K562 (cell line): ENCODE data around the gene RAB31. TPM values are rescaled to one million over a fixed set of nuclear protein-coding genes. Genes with fewer than 3 reads are reported as not detected.

Experiments
- ATF7 ChIP-seq: fragments of 450-650 bp; IDR thresholded peaks from 2 replicates; pipeline ENCODE4 v1.7.1; 2014; ENCODE audit warnings: mild to moderate bottlenecking, moderate library complexity
- BRD9 ChIP-seq: fragments of 450-650 bp; IDR thresholded peaks from 2 replicates; pipeline ENCODE4 v1.6.1; 2018; ENCODE audit warnings: low read depth; ENCODE audit not compliant: partially characterized antibody
- ERF ChIP-seq: fragments of 450-650 bp; formaldehyde crosslinking; IDR thresholded peaks from 2 replicates; pipeline ENCODE4 v1.4.0; 2020; ENCODE audit warnings: mild to moderate bottlenecking, mixed read lengths
- FOSL1 ChIP-seq: fragments of 200-800 bp; sonication (Bioruptor generic); conservative IDR thresholded peaks from 2 replicates; pipeline ENCODE4 v1.6.1; 2016; ENCODE audit warnings: missing genetic modification characterization, missing compliant biosample characterization
- JUN ChIP-seq, 2 experiments: sonication (generic) in 1 of 2; formaldehyde crosslinking in 1 of 2; IDR thresholded peaks; 2 replicates each; pipeline versions ENCODE4 v1.6.1 to v1.8.0; 2012 to 2022; ENCODE audit warnings: borderline replicate concordance in 2 of 2, mild to moderate bottlenecking in 2 of 2, improper control_type of control experiment in 1 of 2, low read depth in 1 of 2, low read length in 1 of 2, missing genetic modification reagents in 1 of 2
- RAD21 ChIP-seq, 2 experiments: fragments of 250-450 bp in 1 of 2; fragments of 450-650 bp in 1 of 2; sonication (Bioruptor Pico) in 1 of 2; formaldehyde crosslinking in 1 of 2; IDR thresholded peaks in 1 of 2; conservative IDR thresholded peaks in 1 of 2; 2 replicates each; pipeline versions ENCODE4 v1.4.0 to v1.8.0; 2020 to 2022; ENCODE audit warnings: mild to moderate bottlenecking in 2 of 2, moderate library complexity in 1 of 2
- RBBP5 ChIP-seq: fragments of 200-600 bp; sonication (generic); IDR thresholded peaks from 2 replicates; pipeline ENCODE4 v1.6.1; 2012; ENCODE audit warnings: borderline replicate concordance, mild to moderate bottlenecking, low read length, control low read depth, inconsistent platforms; ENCODE audit not compliant: insufficient read depth, poor library complexity, severe bottlenecking
- TBL1XR1 ChIP-seq, 2 experiments: IDR thresholded peaks; 2 replicates each; pipeline ENCODE4 v1.6.1; 2012; ENCODE audit warnings: improper control_type of control experiment in 2 of 2, low read length in 2 of 2, mild to moderate bottlenecking in 1 of 2
- ZNF408 ChIP-seq: fragments of 250-450 bp; sonication (Bioruptor Pico); IDR thresholded peaks from 2 replicates; pipeline ENCODE4 v1.4.0; 2020; ENCODE audit warnings: low read depth, mild to moderate bottlenecking, moderate library complexity
- polyA plus RNA-seq, 8 experiments: library from polyadenylated mRNA; depleted of rRNA in 4 of 8; stranded (reverse) in 5 of 8; unstranded in 3 of 8; fragments of >200 nt; fragmentation: Nextera tagmentation in 2 of 8; fragmentation: Illumina TruSeq in 1 of 8; extraction: Ambion mirVana in 2 of 8; extraction: Trizol in 1 of 8; gene quantifications; 2 replicates each; pipeline versions ENCODE4 v1.2.1 to v1.2.3, GENCODE V29; 2011 to 2014; ENCODE audit warnings: inconsistent platforms in 1 of 8, missing spikeins in 1 of 8
- total RNA-seq, 7 experiments: library from RNA; depleted of rRNA in 6 of 7; stranded (reverse); fragments of >200 nt in 6 of 7; fragmentation: Illumina TruSeq in 2 of 7; extraction: Trizol in 2 of 7; gene quantifications; 2 replicates each; pipeline versions ENCODE4 v1.2.1 to v1.2.3, GENCODE V29; 2011 to 2021; ENCODE audit warnings: low replicate concordance in 1 of 7
- TF ChIP-seq, protein P1 (sequence below): sonication (generic); formaldehyde crosslinking; IDR thresholded peaks from 2 replicates; pipeline ENCODE4 v1.8.0; 2022; ENCODE audit warnings: missing genetic modification reagents, mild to moderate bottlenecking, moderate library complexity, borderline replicate concordance
- TF ChIP-seq, protein P2 (sequence below): sonication (generic); formaldehyde crosslinking; IDR thresholded peaks from 2 replicates; pipeline ENCODE4 v1.8.0; 2022; ENCODE audit warnings: mild to moderate bottlenecking, missing genetic modification reagents, borderline replicate concordance

RAB31 gene
- total and polyA plus RNA-seq, 9 of the 15 experiments (the other 6 are each of a cell fraction or from before 2014, with no cell fraction given): 20.7 to 70.4 (median 41.3) TPM

DNA sequence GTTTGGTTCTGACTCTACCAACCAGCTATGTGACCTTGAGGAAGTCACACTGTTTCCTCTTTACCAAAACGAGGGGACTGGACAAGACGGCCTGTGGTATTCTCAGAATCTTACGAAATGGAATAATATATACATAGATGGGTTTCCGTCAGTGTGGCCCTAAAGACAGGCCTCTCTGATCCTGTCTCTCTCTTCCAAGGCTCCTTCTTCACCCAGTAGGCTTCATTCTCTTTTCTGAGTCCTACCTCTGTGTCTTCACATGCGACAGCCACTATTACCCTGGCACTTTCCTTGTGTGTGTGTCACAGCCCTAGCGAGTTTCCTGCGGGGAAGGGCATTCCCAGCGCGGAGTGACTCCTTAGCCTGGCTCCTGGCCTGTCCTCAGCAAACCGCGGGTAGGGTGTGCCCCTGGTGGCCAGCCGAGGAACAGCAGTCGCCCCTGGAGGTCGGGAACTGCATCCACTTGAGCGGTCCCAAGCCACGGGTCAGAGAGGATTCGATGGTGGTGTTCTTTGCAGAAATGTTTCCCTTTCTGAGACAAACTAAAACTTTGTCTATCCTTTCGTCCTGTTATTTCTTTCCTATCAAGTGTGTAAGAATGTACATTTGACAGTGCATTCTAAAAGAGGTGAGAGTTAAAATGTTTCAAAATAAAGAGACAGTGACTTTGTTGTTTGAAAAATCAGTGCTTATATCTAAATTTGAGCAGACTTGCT is 63.3 kb downstream of the RAB31 start (continued):
- TF ChIP-seq JUN (IDR thresholded peaks at IDR 0.05; ENCODE audit: borderline replicate concordance, low read depth, low read length): 0 out of 2 replicates have a peak, but pooled peaks have one; percentile 7
- no peak for TF ChIP-seq JUN (CRISPR knock-in tag; IDR thresholded peaks at IDR 0.05; ENCODE audit: borderline replicate concordance)
- TF ChIP-seq, protein P1, sequence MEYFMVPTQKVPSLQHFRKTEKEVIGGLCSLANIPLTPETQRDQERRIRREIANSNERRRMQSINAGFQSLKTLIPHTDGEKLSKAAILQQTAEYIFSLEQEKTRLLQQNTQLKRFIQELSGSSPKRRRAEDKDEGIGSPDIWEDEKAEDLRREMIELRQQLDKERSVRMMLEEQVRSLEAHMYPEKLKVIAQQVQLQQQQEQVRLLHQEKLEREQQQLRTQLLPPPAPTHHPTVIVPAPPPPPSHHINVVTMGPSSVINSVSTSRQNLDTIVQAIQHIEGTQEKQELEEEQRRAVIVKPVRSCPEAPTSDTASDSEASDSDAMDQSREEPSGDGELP (CRISPR knock-in tag): peak; percentile 64; the same call in 1 of the 2 replicates
- peak; percentile 34; the same call in 1 of the 2 replicates for TF ChIP-seq ATF7
- TF ChIP-seq TBL1XR1 (IDR thresholded peaks at IDR 0.05; ENCODE audit: low read length in 2 of 2): 0 out of 4 replicates have a peak, but pooled peaks have one; percentile 58 to 63
- TF ChIP-seq ZNF408 (CRISPR knock-in tag): no peak
- TF ChIP-seq ERF (CRISPR knock-in tag): 0 out of 2 replicates have a peak, but pooled peaks have one; percentile 75
- TF ChIP-seq BRD9: peak; percentile 34
- TF ChIP-seq, protein P2, sequence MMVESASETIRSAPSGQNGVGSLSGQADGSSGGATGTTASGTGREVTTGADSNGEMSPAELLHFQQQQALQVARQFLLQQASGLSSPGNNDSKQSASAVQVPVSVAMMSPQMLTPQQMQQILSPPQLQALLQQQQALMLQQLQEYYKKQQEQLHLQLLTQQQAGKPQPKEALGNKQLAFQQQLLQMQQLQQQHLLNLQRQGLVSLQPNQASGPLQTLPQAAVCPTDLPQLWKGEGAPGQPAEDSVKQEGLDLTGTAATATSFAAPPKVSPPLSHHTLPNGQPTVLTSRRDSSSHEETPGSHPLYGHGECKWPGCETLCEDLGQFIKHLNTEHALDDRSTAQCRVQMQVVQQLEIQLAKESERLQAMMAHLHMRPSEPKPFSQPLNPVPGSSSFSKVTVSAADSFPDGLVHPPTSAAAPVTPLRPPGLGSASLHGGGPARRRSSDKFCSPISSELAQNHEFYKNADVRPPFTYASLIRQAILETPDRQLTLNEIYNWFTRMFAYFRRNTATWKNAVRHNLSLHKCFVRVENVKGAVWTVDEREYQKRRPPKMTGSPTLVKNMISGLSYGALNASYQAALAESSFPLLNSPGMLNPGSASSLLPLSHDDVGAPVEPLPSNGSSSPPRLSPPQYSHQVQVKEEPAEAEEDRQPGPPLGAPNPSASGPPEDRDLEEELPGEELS (CRISPR knock-in tag): no peak
- peak; percentile 35; the same call in 1 of the 2 replicates for TF ChIP-seq FOSL1 (tag)
- no peak for TF ChIP-seq RBBP5
- TF ChIP-seq RAD21 (CRISPR knock-in tag; conservative IDR thresholded peaks at IDR 0.05 in 1 of 2, IDR thresholded peaks at IDR 0.05 in 1 of 2): peak; percentile 90 to 98
